GM23338 (cell line): ENCODE measurements around the gene DMRTC2. TPM values are rescaled to one million over a fixed set of nuclear protein-coding genes. Genes with fewer than 3 reads are reported as not detected.

Experiments
- ATAC-seq: fragments of 200-7000 bp; cut with Tn5 transposase; 3 replicates; pipeline ENCODE4 v1.9.1; 2020
- DNase-seq: peaks from one replicate; pipeline ENCODE4 v3.0.0-alpha.2; 2015; ENCODE audit warnings: low spot score
- H2AFZ ChIP-seq: fragments of 200-600 bp; sonication (generic); 2 replicates; pipeline ENCODE4 v1.8.0; 2016; ENCODE audit warnings: antibody characterized with exemption, mild to moderate bottlenecking, moderate library complexity
- H3F3A ChIP-seq: fragments of 200-600 bp; sonication (generic); replicated peaks from 2 replicates; pipeline ENCODE4 v1.8.0; 2017; ENCODE audit warnings: antibody characterized with exemption, mixed run types, low read depth
- H3K27ac ChIP-seq: fragments of 200-600 bp; sonication (generic); 2 replicates; pipeline ENCODE4 v1.6.1; 2016; ENCODE audit warnings: low read depth
- H3K27me3 ChIP-seq: fragments of 200-600 bp; sonication (generic); 2 replicates; pipeline ENCODE4 v1.8.0; 2016; ENCODE audit warnings: mild to moderate bottlenecking, mixed run types, moderate library complexity; ENCODE audit not compliant: insufficient read depth
- H3K36me3 ChIP-seq: fragments of 200-600 bp; sonication (generic); 2 replicates; pipeline ENCODE4 v1.8.0; 2016; ENCODE audit warnings: mild to moderate bottlenecking; ENCODE audit not compliant: insufficient read depth
- H3K4me1 ChIP-seq: fragments of 200-600 bp; sonication (generic); 2 replicates; pipeline ENCODE4 v1.8.0; 2016; ENCODE audit warnings: mild to moderate bottlenecking, moderate library complexity; ENCODE audit not compliant: insufficient read depth
- H3K4me2 ChIP-seq: fragments of 200-600 bp; sonication (generic); 2 replicates; pipeline ENCODE4 v1.7.1; 2017; ENCODE audit warnings: mixed run types
- H3K4me3 ChIP-seq: fragments of 200-600 bp; sonication (generic); 2 replicates; pipeline ENCODE4 v1.6.1; 2016; ENCODE audit warnings: mixed run types
- H3K79me2 ChIP-seq: fragments of 200-600 bp; sonication (generic); replicated peaks from 2 replicates; pipeline ENCODE4 v1.8.0; 2017; ENCODE audit warnings: mild to moderate bottlenecking; ENCODE audit not compliant: insufficient read depth
- H3K9me2 ChIP-seq: fragments of 200-600 bp; sonication (generic); 2 replicates; pipeline ENCODE4 v1.8.0; 2017; ENCODE audit not compliant: insufficient read depth
- H4K20me1 ChIP-seq: fragments of 200-600 bp; sonication (generic); replicated peaks from 2 replicates; pipeline ENCODE4 v1.8.0; 2017; ENCODE audit warnings: mild to moderate bottlenecking; ENCODE audit not compliant: insufficient read depth
- H3K27ac Mint-ChIP-seq: 2 replicates; pipeline ENCODE4 v1.8.0; 2020; ENCODE audit warnings: inconsistent platforms, mild to moderate bottlenecking, moderate library complexity, mixed read lengths
- H3K27me3 Mint-ChIP-seq: 3 replicates; pipeline ENCODE4 v1.8.0; 2022; ENCODE audit warnings: low read depth, mild to moderate bottlenecking, moderate library complexity, mixed read lengths, inconsistent platforms; ENCODE audit not compliant: insufficient read depth, poor library complexity
- H3K36me3 Mint-ChIP-seq: 3 replicates; pipeline ENCODE4 v1.8.0; 2021; ENCODE audit warnings: low read depth, mild to moderate bottlenecking, inconsistent platforms, moderate library complexity, mixed read lengths
- H3K4me1 Mint-ChIP-seq: 3 replicates; pipeline ENCODE4 v1.8.0; 2020; ENCODE audit warnings: mild to moderate bottlenecking, inconsistent platforms, mixed read lengths
- H3K4me3 Mint-ChIP-seq: 3 replicates; pipeline ENCODE4 v1.8.0; 2021; ENCODE audit warnings: moderate library complexity, mild to moderate bottlenecking, inconsistent platforms, mixed read lengths
- H3K9me3 Mint-ChIP-seq: 3 replicates; pipeline ENCODE4 v1.8.0; 2020; ENCODE audit warnings: moderate library complexity, mild to moderate bottlenecking, inconsistent platforms, mixed read lengths
- CREB1 ChIP-seq: fragments of 250-450 bp; sonication (Bioruptor Pico); IDR thresholded peaks from 2 replicates; pipeline ENCODE4 v1.5.0; 2020; ENCODE audit warnings: low read depth, mild to moderate bottlenecking, moderate library complexity
- ETS1 ChIP-seq: IDR thresholded peaks from 2 replicates; pipeline ENCODE4 v1.6.1; 2016; ENCODE audit warnings: antibody characterized with exemption
- EZH2 ChIP-seq: fragments of 200-600 bp; sonication (generic); IDR thresholded peaks from one replicate; pipeline ENCODE4 v1.8.0; 2017; ENCODE audit warnings: antibody characterized with exemption, mild to moderate bottlenecking, low read depth; ENCODE audit not compliant: unreplicated experiment
- JUNB ChIP-seq: IDR thresholded peaks from one replicate; pipeline ENCODE4 v1.6.1; 2016; ENCODE audit warnings: antibody characterized with exemption; ENCODE audit not compliant: unreplicated experiment
- polyA plus RNA-seq: library from polyadenylated mRNA; unstranded; fragments of >200 nt; fragmentation: Nextera tagmentation; extraction: Ambion mirVana; gene quantifications from 2 replicates; pipeline ENCODE4 v1.2.1, GENCODE V29; 2016
- total RNA-seq: library from RNA; depleted of rRNA; stranded (reverse); fragments of >200 nt; shearing (Covaris generic); gene quantifications from 2 replicates; pipeline ENCODE4 v1.2.3, GENCODE V29; 2014
- TF ChIP-seq, protein P1 (sequence below): fragments of 250-450 bp; sonication (Bioruptor Pico); IDR thresholded peaks from 2 replicates; pipeline ENCODE4 v1.5.0; 2020; ENCODE audit warnings: mild to moderate bottlenecking, moderate library complexity

DMRTC2 gene
- total and polyA plus RNA-seq, 2 experiments from 2014 or later, result 0.21 TPM; not detected in 1

DNA sequence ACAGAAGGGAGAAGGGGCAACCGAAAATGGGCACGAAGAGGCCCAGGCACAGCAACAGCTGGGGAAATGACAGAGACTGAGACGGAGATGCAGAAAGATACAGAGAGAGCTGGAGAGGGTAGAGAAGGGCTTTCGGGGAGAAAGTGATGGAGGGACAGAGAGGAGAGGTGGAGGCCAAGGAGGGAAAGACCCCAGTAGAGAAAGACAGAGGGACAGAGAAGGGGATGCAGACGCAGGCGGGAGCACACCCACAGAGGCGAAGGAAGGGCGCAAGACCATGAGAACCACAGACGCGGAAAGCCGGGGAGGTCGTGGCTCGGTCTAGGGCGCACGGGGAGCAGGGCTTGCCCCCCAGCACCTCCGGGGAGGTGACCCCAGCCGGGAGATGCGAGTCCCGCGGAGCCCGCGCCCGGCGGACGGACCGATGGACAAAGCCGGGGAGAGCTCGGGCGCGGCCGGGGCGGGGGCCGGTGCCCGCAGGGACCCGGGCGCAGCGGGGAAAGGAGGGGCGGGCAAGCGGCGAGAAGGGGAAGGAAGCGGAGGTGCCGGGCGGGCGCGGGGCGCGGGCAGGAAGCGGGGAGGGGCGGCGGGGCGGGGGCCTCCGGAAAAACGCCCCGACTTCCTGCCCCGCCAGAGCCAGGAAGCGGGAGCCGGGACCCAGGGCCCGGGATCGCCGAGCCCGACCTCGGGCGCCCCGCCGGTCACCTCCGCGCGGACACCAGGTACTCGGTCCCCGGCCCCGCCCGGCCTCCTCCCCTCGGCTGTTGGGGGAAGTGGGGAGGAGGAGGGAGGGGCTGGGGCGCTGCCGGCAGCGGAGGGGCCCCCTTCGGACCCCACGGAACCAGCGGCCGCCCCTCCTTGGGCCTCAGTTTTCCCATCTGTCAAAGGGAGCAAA lies 38.0 kb downstream of the DMRTC2 start, which contains the start of gene ARHGEF1:
Gene ARHGEF1 (plus strand): TSS at position 617 of the 895 bp plus-strand sequence. CDS start 4,899 bp downstream, outside the sequence.
- peaks cover 29% of the 10 kb centered on the region for H3K27me3 ChIP-seq
- H3F3A ChIP-seq, result peaks cover 31% of the 10 kb centered on the region
- peak within 1 kb of the TSS; percentile 95 for H3K4me2 ChIP-seq
- Mint-ChIP-seq H3K4me1 (peaks cover 32% of the 10 kb centered on the region), H3K9me3 (peaks cover 4% of the 10 kb centered on the region; the same call in 1 of the 3 replicates), H3K36me3 (no peaks in the 10 kb centered on the region; the same call in 2 of the 3 replicates), H3K27me3 (peaks cover 24% of the 10 kb centered on the region), H3K4me3 (peak within 1 kb of the TSS; percentile 89), H3K27ac (peak within 1 kb of the TSS; percentile 70; the same call in 1 of the 2 replicates)
- TF ChIP-seq CREB1 (CRISPR knock-in tag), result no peak
- TF ChIP-seq, protein P1, sequence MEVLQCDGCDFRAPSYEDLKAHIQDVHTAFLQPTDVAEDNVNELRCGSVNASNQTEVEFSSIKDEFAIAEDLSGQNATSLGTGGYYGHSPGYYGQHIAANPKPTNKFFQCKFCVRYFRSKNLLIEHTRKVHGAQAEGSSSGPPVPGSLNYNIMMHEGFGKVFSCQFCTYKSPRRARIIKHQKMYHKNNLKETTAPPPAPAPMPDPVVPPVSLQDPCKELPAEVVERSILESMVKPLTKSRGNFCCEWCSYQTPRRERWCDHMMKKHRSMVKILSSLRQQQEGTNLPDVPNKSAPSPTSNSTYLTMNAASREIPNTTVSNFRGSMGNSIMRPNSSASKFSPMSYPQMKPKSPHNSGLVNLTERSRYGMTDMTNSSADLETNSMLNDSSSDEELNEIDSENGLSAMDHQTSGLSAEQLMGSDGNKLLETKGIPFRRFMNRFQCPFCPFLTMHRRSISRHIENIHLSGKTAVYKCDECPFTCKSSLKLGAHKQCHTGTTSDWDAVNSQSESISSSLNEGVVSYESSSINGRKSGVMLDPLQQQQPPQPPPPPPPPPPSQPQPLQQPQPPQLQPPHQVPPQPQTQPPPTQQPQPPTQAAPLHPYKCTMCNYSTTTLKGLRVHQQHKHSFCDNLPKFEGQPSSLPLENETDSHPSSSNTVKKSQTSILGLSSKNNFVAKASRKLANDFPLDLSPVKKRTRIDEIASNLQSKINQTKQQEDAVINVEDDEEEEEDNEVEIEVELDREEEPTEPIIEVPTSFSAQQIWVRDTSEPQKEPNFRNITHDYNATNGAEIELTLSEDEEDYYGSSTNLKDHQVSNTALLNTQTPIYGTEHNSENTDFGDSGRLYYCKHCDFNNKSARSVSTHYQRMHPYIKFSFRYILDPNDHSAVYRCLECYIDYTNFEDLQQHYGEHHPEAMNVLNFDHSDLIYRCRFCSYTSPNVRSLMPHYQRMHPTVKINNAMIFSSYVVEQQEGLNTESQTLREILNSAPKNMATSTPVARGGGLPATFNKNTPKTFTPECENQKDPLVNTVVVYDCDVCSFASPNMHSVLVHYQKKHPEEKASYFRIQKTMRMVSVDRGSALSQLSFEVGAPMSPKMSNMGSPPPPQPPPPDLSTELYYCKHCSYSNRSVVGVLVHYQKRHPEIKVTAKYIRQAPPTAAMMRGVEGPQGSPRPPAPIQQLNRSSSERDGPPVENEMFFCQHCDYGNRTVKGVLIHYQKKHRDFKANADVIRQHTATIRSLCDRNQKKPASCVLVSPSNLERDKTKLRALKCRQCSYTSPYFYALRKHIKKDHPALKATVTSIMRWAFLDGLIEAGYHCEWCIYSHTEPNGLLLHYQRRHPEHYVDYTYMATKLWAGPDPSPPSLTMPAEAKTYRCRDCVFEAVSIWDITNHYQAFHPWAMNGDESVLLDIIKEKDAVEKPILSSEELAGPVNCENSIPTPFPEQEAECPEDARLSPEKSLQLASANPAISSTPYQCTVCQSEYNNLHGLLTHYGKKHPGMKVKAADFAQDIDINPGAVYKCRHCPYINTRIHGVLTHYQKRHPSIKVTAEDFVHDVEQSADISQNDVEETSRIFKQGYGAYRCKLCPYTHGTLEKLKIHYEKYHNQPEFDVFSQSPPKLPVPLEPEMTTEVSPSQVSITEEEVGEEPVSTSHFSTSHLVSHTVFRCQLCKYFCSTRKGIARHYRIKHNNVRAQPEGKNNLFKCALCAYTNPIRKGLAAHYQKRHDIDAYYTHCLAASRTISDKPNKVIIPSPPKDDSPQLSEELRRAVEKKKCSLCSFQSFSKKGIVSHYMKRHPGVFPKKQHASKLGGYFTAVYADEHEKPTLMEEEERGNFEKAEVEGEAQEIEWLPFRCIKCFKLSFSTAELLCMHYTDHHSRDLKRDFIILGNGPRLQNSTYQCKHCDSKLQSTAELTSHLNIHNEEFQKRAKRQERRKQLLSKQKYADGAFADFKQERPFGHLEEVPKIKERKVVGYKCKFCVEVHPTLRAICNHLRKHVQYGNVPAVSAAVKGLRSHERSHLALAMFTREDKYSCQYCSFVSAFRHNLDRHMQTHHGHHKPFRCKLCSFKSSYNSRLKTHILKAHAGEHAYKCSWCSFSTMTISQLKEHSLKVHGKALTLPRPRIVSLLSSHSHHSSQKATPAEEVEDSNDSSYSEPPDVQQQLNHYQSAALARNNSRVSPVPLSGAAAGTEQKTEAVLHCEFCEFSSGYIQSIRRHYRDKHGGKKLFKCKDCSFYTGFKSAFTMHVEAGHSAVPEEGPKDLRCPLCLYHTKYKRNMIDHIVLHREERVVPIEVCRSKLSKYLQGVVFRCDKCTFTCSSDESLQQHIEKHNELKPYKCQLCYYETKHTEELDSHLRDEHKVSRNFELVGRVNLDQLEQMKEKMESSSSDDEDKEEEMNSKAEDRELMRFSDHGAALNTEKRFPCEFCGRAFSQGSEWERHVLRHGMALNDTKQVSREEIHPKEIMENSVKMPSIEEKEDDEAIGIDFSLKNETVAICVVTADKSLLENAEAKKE, result no peak
- TF ChIP-seq JUNB, result no peak
- peak; percentile 50 for TF ChIP-seq EZH2
- no peak for TF ChIP-seq ETS1
- H2AFZ ChIP-seq, result peak within 1 kb of the TSS; percentile 90
- peaks cover 6% of the 10 kb centered on the region; the same call in 1 of the 2 replicates for H3K79me2 ChIP-seq
- H3K4me3 ChIP-seq, result peak within 1 kb of the TSS; percentile 93
- H3K4me1 ChIP-seq, result peaks cover 28% of the 10 kb centered on the region
- no peaks in the 10 kb centered on the region for H4K20me1 ChIP-seq
- DNase-seq, result peak; percentile 62
- H3K27ac ChIP-seq, result no peak within 1 kb of the TSS
- no peaks in the 10 kb centered on the region for H3K36me3 ChIP-seq
- ATAC-seq, result peak; percentile 11
- H3K9me2 ChIP-seq, result no peaks in the 10 kb centered on the region
